ENCODE measurements around the gene FOXL2. TPM values are rescaled to one million over a fixed set of nuclear protein-coding genes. Genes with fewer than 3 reads are reported as not detected.

Gene FOXL2
- total RNA-seq = not detected in 2 replicates

DNA sequence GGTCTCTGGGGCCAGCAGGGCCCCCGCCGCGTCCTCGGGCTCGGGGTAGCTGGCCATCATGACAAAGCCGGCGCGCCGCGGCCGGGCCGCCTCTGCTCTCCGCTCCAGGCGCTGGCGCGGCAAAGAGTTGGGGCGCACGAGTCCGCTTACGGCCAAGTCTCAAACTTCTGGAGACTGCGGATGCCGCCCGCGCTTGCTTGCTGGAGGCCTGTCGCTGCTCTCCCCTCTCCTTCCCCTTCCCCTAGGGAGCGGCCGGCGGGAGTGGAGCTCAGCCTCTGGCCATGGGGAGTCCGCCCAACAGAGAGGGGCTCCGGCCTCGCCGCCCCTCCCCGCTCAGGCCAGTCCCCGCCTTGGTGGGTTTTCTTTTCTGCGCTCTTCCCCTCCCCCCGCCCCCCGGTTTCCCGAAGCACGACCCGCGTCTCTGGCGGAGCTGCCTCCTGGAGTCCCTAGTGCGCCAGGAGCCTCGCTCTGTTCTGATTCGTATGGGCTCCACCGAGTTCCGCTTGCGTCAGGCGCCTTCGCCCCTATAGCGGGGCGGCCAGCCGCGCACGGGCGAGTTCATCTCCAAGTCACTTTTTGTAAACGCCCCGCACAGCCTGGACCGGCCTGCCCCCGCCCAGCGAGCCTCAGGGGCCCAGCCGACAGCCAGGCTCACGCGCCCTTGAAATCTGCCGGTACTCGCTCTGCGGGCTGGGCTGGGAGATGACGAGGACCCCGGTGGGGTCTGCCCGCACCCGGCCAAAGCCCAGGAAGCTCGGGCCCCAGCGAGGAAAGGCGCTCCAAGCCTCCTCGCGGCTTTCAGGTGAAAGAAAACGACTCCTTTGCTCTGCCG, at the start of gene FOXL2, which contains the start of gene FOXL2NB:
TSS of gene FOXL2 (minus strand) at position 475 of the 832 bp plus-strand sequence. CDS start at position 60, 415 bp downstream.
TSS of gene FOXL2NB (plus strand) at position 555 of the 832 bp plus-strand sequence. CDS start at position 703, 148 bp downstream.
- TF ChIP-seq, protein P1, sequence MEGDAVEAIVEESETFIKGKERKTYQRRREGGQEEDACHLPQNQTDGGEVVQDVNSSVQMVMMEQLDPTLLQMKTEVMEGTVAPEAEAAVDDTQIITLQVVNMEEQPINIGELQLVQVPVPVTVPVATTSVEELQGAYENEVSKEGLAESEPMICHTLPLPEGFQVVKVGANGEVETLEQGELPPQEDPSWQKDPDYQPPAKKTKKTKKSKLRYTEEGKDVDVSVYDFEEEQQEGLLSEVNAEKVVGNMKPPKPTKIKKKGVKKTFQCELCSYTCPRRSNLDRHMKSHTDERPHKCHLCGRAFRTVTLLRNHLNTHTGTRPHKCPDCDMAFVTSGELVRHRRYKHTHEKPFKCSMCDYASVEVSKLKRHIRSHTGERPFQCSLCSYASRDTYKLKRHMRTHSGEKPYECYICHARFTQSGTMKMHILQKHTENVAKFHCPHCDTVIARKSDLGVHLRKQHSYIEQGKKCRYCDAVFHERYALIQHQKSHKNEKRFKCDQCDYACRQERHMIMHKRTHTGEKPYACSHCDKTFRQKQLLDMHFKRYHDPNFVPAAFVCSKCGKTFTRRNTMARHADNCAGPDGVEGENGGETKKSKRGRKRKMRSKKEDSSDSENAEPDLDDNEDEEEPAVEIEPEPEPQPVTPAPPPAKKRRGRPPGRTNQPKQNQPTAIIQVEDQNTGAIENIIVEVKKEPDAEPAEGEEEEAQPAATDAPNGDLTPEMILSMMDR (IDR thresholded peaks at IDR 0.05) = no peak
- Mint-ChIP-seq H3K27me3 (peaks cover 72% of the 10 kb centered on the region), H3K27ac (no peak within 1 kb of the TSS), H3K9me3 (no peaks in the 10 kb centered on the region), H3K4me3 (peak within 1 kb of the TSS; percentile 75), H3K36me3 (ENCODE audit: low read depth) (no peaks in the 10 kb centered on the region), H3K4me1 (peaks cover 41% of the 10 kb centered on the region)
- ATAC-seq (ENCODE audit: low read depth) (peak; percentile 25), DNase-seq (peak; percentile 26)
- CTCF ChIA-PET = interaction anchor here (2.1 to 2.5 kb wide), 2 partner anchors 11 to 31 kb away, joined by 7 to 9 read pairs; no protein-coding TSS in a partner anchor
- intact Hi-C loops (cut with micrococcal nuclease) = no loop called here
- POLR2A ChIA-PET = interaction anchor here (0.6 to 0.7 kb wide), 2 partner anchors 23 to 441 kb away, joined by 5 to 15 read pairs; no protein-coding TSS in a partner anchor

- Mint-ChIP-seq H3K27ac (no peak overlapping the region), H3K27me3 (peaks cover 6% of the 10 kb centered on the region), H3K9me3 (peaks cover 7% of the 10 kb centered on the region), H3K4me1 (no peaks in the 10 kb centered on the region), H3K4me3 (no peak overlapping the region), H3K36me3 (ENCODE audit: low read depth) (no peaks in the 10 kb centered on the region)
- CTCF ChIA-PET = no interaction called here
- TF ChIP-seq, protein P1 (IDR thresholded peaks at IDR 0.05) = no peak
- no peak for ATAC-seq (ENCODE audit: low read depth)
- intact Hi-C loops (cut with micrococcal nuclease) = no loop called here
- no peak for DNase-seq
- POLR2A ChIA-PET = no interaction called here
Measured at GRCh38 chr3:138995706-138996105, 48.8 kb upstream of the FOXL2 start.

GRCh38 chr3:138987181-138987580, 40.2 kb upstream of the FOXL2 start:
- Mint-ChIP-seq H3K4me1 (no peaks in the 10 kb centered on the region), H3K9me3 (no peaks in the 10 kb centered on the region), H3K27ac (no peak overlapping the region), H3K36me3 (ENCODE audit: low read depth) (no peaks in the 10 kb centered on the region), H3K4me3 (no peak overlapping the region), H3K27me3 (peaks cover 2% of the 10 kb centered on the region)
- TF ChIP-seq, protein P1 (IDR thresholded peaks at IDR 0.05) = no peak
- POLR2A ChIA-PET = interaction anchor here (0.6 kb wide), 1 partner anchor 268 kb away, joined by 4 read pairs; no protein-coding TSS in a partner anchor
- ATAC-seq (ENCODE audit: low read depth) (no peak), DNase-seq (no peak)
- CTCF ChIA-PET = no interaction called here
- intact Hi-C loops (cut with micrococcal nuclease) = no loop called here

DNA sequence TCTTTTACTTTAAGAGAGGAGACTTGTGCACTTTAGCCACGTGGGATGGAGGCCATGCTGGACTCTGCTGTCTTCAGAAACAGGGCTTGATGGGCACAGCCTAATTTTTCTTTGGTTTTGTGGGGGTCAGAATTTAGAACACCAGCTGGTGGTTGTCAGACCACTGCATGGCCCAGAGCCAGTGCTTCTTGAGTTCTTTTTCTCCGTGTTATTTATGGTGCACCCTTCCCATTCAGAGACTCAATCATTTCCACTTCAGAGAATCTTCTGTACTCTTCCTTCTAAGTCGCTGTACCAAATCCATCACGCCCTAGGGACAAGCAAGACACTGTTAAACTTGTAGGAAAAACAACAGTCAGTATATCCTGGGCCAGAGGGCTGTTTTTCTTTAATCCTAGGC, 39.0 kb upstream of the FOXL2 start:
- no peak overlapping the region for H3K4me3 Mint-ChIP-seq
- no peak overlapping the region for H3K27ac Mint-ChIP-seq
- POLR2A ChIA-PET = no interaction called here
- no peaks in the 10 kb centered on the region for H3K36me3 Mint-ChIP-seq (ENCODE audit: low read depth)
- intact Hi-C loops (cut with micrococcal nuclease) = no loop called here
- no peaks in the 10 kb centered on the region for H3K4me1 Mint-ChIP-seq
- DNase-seq (no peak), ATAC-seq (ENCODE audit: low read depth) (no peak)
- no peaks in the 10 kb centered on the region for H3K9me3 Mint-ChIP-seq
- TF ChIP-seq, protein P1 (IDR thresholded peaks at IDR 0.05) = no peak
- peaks cover 2% of the 10 kb centered on the region for H3K27me3 Mint-ChIP-seq
- CTCF ChIA-PET = no interaction called here

DNA sequence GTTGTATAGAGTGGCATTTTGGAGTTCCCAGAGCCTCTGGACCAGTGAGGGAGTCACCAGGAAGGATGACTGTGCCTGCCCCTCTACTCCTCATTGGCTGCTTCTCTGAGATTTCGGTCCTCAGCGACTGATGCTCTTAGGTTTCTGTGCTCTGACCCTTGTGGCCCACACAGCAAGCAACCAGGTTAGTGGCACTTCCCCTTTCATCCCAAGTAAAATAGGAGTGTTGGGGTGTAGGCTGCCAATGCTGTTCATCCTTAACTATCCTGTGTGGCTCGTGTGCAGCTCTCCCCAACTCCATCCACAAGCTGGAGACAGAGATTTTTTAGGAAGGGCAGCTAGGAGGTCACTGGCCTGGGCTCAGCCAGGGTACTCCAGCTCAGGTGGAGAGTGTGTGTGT, 37.9 kb upstream of the FOXL2 start:
- TF ChIP-seq, protein P1 (IDR thresholded peaks at IDR 0.05) = no peak
- Mint-ChIP-seq H3K9me3 (no peaks in the 10 kb centered on the region), H3K4me3 (no peak overlapping the region), H3K27ac (no peak overlapping the region), H3K27me3 (peaks cover 2% of the 10 kb centered on the region), H3K36me3 (ENCODE audit: low read depth) (no peaks in the 10 kb centered on the region), H3K4me1 (no peaks in the 10 kb centered on the region)
- ChIA-PET POLR2A (no interaction called here), CTCF (no interaction called here)
- DNase-seq (no peak), ATAC-seq (ENCODE audit: low read depth) (no peak)
- intact Hi-C loops (cut with micrococcal nuclease) = no loop called here
